K562 (cell line): Measurements from ENCODE around the gene EGF. TPM values are rescaled to one million over a fixed set of nuclear protein-coding genes. Genes with fewer than 3 reads are reported as not detected.

Experiments used
- NCOA2 ChIP-seq, 2 experiments: fragments of 450-650 bp; IDR thresholded peaks; 2 replicates each; pipeline ENCODE4 v1.6.1; 2018; ENCODE audit warnings: mild to moderate bottlenecking in 2 of 2, moderate library complexity in 1 of 2; ENCODE audit not compliant: partially characterized antibody in 2 of 2
- NEUROD1 ChIP-seq: fragments of 150-350 bp; IDR thresholded peaks from 2 replicates; pipeline ENCODE4 v1.6.1; 2014; ENCODE audit warnings: borderline replicate concordance, low read length, low read depth; ENCODE audit not compliant: partially characterized antibody
- PTRF ChIP-seq: fragments of 450-650 bp; IDR thresholded peaks from 2 replicates; pipeline ENCODE4 v1.6.1; 2016; ENCODE audit warnings: mild to moderate bottlenecking, missing genetic modification characterization, missing compliant biosample characterization
- SMAD4 ChIP-seq: fragments of 250-450 bp; sonication (Bioruptor Pico); conservative IDR thresholded peaks from 2 replicates; pipeline ENCODE4 v1.8.0; 2021; ENCODE audit warnings: inconsistent platforms, mild to moderate bottlenecking, moderate library complexity
- ZNF507 ChIP-seq: conservative IDR thresholded peaks from 2 replicates; pipeline ENCODE4 v1.6.1; 2017; ENCODE audit warnings: missing genetic modification characterization, missing compliant biosample characterization
- polyA plus RNA-seq, 8 experiments: library from polyadenylated mRNA; depleted of rRNA in 4 of 8; stranded (reverse) in 5 of 8; unstranded in 3 of 8; fragments of >200 nt; fragmentation: Nextera tagmentation in 2 of 8; fragmentation: Illumina TruSeq in 1 of 8; extraction: Ambion mirVana in 2 of 8; extraction: Trizol in 1 of 8; gene quantifications; 2 replicates each; pipeline versions ENCODE4 v1.2.1 to v1.2.3, GENCODE V29; 2011 to 2014; ENCODE audit warnings: inconsistent platforms in 1 of 8, missing spikeins in 1 of 8
- total RNA-seq, 7 experiments: library from RNA; depleted of rRNA in 6 of 7; stranded (reverse); fragments of >200 nt in 6 of 7; fragmentation: Illumina TruSeq in 2 of 7; extraction: Trizol in 2 of 7; gene quantifications; 2 replicates each; pipeline versions ENCODE4 v1.2.1 to v1.2.3, GENCODE V29; 2011 to 2021; ENCODE audit warnings: low replicate concordance in 1 of 7
- TF ChIP-seq, protein P1 (sequence below): fragments of 450-650 bp; IDR thresholded peaks from 2 replicates; pipeline ENCODE4 v1.6.1; 2016; ENCODE audit warnings: low read depth
- TF ChIP-seq, protein P2 (sequence below): fragments of 450-650 bp; IDR thresholded peaks from 2 replicates; pipeline ENCODE4 v1.6.1; 2016; ENCODE audit warnings: missing biosample characterization, missing genetic modification characterization
- TF ChIP-seq, protein P3 (sequence below): sonication (generic); formaldehyde crosslinking; IDR thresholded peaks from 2 replicates; pipeline ENCODE4 v1.8.0; 2022; ENCODE audit warnings: mild to moderate bottlenecking, low read depth, missing genetic modification reagents

EGF gene
- total and polyA plus RNA-seq, 9 of the 15 experiments (the other 6 are each of a cell fraction or from before 2014, with no cell fraction given), result 0.32 to 3.1 (median 1.3) TPM

DNA sequence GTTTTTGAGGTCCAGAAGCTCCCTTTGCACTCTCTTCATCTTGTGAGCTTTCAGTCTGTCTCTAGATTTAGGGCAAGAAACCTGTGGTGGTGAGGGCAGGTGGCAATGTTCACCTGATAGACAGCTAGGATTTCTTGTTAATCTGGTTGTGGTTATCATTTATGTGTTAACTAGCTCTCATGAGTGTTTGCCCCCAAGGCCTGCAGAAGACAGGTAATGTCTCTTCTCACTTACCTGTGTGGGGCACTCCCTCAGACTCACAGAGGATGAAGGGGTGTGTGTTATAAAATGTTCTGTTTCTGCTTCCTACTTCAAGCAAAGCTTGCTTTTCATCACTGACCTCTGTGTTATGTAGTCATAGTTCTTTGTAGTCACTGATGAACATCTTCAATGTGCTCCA, 17.8 kb downstream of the EGF start (continued):
- TF ChIP-seq, protein P1, sequence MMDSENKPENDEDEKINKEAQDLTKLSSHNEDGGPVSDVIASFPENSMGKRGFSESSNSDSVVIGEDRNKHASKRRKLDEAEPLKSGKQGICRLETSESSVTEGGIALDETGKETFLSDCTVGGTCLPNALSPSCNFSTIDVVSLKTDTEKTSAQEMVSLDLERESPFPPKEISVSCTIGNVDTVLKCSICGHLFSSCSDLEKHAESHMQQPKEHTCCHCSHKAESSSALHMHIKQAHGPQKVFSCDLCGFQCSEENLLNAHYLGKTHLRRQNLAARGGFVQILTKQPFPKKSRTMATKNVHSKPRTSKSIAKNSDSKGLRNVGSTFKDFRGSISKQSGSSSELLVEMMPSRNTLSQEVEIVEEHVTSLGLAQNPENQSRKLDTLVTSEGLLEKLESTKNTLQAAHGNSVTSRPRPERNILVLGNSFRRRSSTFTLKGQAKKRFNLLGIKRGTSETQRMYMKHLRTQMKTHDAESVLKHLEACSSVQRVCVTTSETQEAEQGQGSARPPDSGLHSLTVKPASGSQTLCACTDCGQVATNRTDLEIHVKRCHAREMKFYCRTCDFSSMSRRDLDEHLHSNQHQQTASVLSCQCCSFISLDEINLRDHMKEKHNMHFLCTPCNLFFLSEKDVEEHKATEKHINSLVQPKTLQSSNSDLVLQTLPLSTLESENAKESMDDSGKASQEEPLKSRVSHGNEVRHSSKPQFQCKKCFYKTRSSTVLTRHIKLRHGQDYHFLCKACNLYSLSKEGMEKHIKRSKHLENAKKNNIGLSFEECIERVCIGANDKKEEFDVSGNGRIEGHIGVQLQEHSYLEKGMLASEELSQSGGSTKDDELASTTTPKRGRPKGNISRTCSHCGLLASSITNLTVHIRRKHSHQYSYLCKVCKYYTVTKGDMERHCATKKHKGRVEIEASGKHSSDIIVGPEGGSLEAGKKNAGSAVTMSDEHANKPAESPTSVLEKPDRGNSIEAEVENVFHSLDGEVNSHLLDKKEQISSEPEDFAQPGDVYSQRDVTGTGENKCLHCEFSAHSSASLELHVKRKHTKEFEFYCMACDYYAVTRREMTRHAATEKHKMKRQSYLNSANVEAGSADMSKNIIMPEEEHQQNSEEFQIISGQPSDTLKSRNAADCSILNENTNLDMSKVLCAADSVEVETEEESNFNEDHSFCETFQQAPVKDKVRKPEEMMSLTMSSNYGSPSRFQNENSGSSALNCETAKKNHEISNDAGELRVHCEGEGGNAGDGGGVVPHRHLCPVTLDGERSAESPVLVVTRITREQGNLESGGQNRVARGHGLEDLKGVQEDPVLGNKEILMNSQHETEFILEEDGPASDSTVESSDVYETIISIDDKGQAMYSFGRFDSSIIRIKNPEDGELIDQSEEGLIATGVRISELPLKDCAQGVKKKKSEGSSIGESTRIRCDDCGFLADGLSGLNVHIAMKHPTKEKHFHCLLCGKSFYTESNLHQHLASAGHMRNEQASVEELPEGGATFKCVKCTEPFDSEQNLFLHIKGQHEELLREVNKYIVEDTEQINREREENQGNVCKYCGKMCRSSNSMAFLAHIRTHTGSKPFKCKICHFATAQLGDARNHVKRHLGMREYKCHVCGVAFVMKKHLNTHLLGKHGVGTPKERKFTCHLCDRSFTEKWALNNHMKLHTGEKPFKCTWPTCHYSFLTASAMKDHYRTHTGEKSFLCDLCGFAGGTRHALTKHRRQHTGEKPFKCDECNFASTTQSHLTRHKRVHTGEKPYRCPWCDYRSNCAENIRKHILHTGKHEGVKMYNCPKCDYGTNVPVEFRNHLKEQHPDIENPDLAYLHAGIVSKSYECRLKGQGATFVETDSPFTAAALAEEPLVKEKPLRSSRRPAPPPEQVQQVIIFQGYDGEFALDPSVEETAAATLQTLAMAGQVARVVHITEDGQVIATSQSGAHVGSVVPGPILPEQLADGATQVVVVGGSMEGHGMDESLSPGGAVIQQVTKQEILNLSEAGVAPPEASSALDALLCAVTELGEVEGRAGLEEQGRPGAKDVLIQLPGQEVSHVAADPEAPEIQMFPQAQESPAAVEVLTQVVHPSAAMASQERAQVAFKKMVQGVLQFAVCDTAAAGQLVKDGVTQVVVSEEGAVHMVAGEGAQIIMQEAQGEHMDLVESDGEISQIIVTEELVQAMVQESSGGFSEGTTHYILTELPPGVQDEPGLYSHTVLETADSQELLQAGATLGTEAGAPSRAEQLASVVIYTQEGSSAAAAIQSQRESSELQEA, result no peak
- TF ChIP-seq, protein P2, sequence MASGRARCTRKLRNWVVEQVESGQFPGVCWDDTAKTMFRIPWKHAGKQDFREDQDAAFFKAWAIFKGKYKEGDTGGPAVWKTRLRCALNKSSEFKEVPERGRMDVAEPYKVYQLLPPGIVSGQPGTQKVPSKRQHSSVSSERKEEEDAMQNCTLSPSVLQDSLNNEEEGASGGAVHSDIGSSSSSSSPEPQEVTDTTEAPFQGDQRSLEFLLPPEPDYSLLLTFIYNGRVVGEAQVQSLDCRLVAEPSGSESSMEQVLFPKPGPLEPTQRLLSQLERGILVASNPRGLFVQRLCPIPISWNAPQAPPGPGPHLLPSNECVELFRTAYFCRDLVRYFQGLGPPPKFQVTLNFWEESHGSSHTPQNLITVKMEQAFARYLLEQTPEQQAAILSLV, result no peak
- TF ChIP-seq PTRF (tag), result no peak
- TF ChIP-seq, protein P3, sequence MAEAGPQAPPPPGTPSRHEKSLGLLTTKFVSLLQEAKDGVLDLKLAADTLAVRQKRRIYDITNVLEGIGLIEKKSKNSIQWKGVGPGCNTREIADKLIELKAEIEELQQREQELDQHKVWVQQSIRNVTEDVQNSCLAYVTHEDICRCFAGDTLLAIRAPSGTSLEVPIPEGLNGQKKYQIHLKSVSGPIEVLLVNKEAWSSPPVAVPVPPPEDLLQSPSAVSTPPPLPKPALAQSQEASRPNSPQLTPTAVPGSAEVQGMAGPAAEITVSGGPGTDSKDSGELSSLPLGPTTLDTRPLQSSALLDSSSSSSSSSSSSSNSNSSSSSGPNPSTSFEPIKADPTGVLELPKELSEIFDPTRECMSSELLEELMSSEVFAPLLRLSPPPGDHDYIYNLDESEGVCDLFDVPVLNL (CRISPR knock-in tag), result no peak
- no peak for TF ChIP-seq NEUROD1
- no peak for TF ChIP-seq SMAD4
- no peak for TF ChIP-seq ZNF507
- no peak for TF ChIP-seq NCOA2 (IDR thresholded peaks at IDR 0.05; ENCODE audit: partially characterized antibody in 2 of 2)
